Middle frontal gyrus (tissue), 1 donor: Measurements from ENCODE around the gene HMGCS2.

Experiments used
- DNase-seq: peaks from one replicate; pipeline ENCODE4 v3.0.0-alpha.2; 2015; ENCODE audit warnings: low spot score; ENCODE audit errors: extremely low spot score

Gene HMGCS2

GRCh38 chr1:119762953-119763352, 5.8 kb downstream of the HMGCS2 start:
- no peak for DNase-seq

DNA sequence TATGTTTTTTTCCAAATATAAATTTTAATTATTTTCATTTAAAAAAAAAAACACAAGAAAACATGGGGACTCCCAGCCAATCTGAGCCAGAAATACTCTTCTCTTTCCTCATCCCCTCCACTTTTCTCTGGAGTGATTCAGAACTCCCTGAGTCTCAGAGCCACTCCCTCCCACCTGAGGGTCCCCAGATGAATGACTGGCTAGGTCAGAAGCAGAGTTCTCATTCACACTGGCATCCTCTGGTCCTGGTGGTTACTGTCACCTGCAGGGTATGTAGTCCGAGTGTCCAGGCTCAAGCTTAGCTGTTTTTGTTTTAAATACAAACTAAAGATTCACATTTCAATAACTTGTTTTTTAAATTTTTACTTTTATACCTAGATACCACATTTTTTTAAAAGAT, 6.3 kb downstream of the HMGCS2 start:
- no peak for DNase-seq

- no peak for DNase-seq
Measured at GRCh38 chr1:119758584-119758983, 10.1 kb downstream of the HMGCS2 start.

GRCh38 chr1:119752592-119752991, 16.1 kb downstream of the HMGCS2 start:
- DNase-seq = no peak

GRCh38 chr1:119748040-119748439, 20.7 kb downstream of the HMGCS2 start:
- no peak for DNase-seq

DNA sequence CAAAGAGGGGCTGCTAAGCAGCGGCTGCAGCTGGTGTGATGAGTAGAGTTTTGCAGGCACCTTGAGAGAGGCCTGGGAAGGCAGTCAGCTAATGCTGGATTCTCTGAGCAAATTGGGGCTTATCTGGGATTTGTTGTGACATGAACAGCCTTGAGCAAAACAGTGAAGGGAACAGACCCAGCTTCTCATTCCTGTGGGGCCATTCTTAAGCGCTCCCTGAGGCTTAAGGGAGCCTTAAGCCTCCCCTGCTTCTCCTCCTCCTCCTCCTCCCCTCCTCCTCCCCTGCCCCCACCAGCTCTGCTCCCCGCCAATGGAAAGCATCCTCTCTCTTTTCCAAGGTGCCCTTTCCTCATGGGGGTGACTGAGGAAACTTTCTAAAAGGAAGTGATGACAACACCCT, 21.3 kb downstream of the HMGCS2 start:
- DNase-seq = no peak

- no peak for DNase-seq
Measured at GRCh38 chr1:119745034-119745433, 23.7 kb downstream of the HMGCS2 start.

- no peak for DNase-seq
Measured at GRCh38 chr1:119744598-119744942, 24.1 kb downstream of the HMGCS2 start.

DNA sequence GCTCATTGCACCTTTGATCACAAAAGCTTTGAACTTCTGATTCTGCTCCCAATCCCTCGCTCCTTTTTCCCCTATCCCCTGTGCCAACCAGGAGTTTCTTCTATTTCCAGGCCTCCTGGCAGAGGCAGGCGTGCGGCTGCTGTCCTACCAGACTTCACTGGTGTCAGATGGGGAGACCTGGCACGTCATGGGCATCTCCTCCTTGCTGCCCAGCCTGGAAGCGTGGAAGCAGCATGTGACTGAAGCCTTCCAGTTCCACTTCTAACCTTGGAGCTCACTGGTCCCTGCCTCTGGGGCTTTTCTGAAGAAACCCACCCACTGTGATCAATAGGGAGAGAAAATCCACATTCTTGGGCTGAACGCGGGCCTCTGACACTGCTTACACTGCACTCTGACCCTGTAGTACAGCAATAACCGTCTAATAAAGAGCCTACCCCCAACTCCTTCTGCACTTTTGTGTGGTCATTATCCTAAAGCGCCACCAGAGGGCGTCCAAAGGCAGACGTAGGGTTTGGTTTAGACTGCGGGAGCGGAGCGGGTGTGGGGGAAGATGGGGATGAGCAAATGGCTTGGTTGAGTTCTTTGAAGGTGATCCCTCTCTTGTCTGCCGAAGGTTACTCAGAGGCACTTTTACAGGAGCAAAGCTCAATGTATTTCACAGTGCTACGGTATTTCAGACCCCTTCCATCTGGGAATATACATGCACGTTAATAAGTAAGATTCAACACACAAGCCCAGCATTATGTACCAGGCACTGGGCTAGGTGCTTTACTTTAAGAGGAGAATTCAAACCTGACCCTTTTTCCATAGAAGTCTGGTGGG, 24.7 kb downstream of the HMGCS2 start:
- DNase-seq = peak; percentile 69

- DNase-seq = no peak
Measured at GRCh38 chr1:119743308-119743707, 25.4 kb downstream of the HMGCS2 start.

DNA sequence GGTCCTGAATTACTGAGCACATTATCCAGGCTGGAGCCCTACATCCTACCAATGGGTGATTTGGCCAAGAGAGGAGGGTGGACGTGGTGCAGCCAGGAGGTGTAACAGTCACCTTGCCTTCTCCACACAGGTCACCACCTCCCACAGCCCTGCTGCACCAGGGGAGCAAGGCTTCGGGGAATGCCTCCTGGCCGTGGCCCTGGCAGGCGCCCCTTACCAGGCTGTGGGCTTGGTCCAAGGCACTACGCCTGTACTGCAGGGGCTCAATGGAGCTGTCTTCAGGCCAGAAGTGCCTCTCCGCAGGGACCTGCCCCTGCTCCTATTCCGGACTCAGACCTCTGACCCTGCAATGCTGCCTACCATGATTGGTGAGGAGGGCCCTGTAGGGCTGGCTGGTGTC, 26.0 kb downstream of the HMGCS2 start:
- DNase-seq = no peak

- no peak for DNase-seq
Measured at GRCh38 chr1:119742202-119742601, 26.5 kb downstream of the HMGCS2 start.

DNA sequence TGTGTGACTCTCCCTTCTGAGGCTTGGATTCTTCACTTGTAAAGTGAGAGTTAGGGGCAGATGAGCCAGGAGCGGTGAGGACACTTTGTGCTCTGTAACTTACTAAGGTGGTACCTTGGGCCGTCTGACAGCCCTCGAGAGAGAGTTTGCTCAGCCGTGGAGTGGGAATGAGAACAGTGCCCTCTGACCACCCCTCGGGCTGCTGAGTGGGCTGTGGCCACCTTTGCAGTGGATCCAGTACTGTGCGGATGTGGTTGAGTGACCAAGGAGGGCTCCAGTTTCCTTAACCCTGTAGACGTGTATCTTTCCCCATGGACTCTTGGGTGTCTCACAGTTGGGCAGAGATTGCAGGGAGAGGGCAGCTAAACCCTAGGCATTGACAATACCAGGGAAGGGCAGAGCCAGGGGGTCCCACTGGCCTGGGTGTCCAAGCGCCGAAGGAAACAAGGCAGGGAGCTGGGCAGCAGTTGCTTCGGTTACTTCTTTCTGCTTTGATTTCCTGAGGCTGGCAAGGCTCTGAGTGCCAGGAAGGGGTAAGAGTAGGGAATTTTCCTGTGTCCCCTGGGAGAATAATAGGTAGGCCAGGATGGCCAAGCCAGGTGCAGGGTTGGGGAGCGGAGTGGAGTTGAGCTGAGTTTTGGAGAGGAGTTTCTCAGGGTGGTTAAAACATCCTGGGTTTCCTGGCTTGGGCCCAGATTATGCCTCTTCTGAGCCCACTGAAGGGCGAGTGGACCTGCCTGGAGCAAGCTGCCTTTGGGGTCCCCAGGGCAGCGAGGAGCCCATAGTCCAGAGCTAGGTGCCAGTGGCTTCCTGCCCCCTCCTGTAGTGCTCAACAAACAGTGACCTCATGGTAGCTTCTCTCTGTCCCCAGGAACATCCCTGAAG, 27.6 kb downstream of the HMGCS2 start:
- DNase-seq = no peak

DNA sequence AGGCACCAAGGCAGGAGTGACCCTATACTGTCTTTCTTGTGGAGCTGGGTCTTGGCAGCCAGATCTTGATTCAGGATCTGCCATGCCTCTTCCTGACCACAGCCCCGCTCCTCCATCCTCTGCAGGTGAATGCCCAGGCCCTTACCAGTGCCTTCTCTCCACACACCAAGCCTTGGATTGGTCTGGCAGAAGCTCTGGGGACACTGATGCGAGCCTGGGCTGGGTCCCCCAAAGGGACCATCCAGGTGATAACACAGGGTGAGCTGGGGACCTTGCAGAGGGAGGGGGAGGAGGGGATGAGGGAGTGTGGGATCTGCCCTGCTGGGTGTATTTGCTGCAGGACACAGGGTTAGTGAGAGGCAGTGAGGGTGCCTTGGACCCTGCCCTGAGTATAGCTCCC, 28.4 kb downstream of the HMGCS2 start:
- DNase-seq = no peak

- no peak for DNase-seq
Measured at GRCh38 chr1:119739150-119739549, 29.6 kb downstream of the HMGCS2 start.

GRCh38 chr1:119738100-119738720, 30.5 kb downstream of the HMGCS2 start:
- DNase-seq = no peak

GRCh38 chr1:119737040-119737682, 31.5 kb downstream of the HMGCS2 start:
- DNase-seq = no peak

DNA sequence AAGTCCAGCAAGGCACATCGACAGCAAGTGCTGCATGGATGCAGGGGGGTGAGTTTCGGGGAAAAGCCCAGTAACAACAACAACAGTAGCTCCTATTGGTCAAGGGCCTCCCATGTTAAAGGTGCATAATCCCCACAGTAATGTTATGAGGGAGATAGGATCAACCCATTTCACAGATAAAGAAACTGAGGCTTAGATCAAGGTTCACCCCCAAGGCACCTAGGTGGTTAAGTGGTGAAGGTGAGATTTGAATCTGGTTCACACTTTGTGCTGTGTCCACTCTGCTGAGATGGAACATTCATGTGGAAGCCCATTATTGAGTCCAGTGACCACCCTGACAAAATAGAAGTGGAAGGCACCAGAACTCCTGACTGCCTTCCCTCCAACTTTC, 32.1 kb downstream of the HMGCS2 start:
- DNase-seq = no peak

DNA sequence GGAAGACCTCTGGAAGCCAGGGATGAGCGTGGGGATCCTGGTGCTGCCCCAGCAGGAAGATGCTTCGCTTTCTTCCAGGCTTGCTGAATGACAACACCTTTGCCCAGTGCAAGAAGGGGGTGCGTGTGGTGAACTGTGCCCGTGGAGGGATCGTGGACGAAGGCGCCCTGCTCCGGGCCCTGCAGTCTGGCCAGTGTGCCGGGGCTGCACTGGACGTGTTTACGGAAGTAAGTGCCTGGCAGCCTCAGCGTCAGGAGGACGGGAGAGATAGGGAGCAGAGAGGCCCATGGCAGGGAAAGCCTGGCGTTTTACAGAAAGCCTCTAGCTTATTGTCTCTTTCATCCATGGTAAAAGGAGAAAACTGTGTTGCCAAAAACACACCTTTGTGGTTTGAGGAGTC, 33.5 kb downstream of the HMGCS2 start:
- no peak for DNase-seq

- no peak for DNase-seq
Measured at GRCh38 chr1:119733754-119734153, 35.0 kb downstream of the HMGCS2 start.

- DNase-seq = no peak
Measured at GRCh38 chr1:119732465-119733168, 36.1 kb downstream of the HMGCS2 start.
